Nucleus accumbens (tissue), 56 donors: ENCODE data around the gene REV1.

Experiments
- DNase-seq, 56 donors: peaks; one replicate each; lab custom pipeline; 2025; lab: John Stamatoyannopoulos, UW

Gene REV1

GRCh38 chr2:99404797-99405669, 84.8 kb downstream of the REV1 start:
- no peak for DNase-seq

- no peak for DNase-seq
These were observed 85.6 kb downstream of the REV1 start for GRCh38 chr2:99404039-99404796.

- no peak for DNase-seq
These were observed 86.3 kb downstream of the REV1 start for GRCh38 chr2:99403524-99403923.

GRCh38 chr2:99403084-99403483, 86.7 kb downstream of the REV1 start:
- no peak for DNase-seq

GRCh38 chr2:99401841-99402240, 88.0 kb downstream of the REV1 start:
- DNase-seq = no peak

GRCh38 chr2:99399795-99400194, 90.0 kb downstream of the REV1 start:
- no peak for DNase-seq

- DNase-seq = peak in 1 of 56 donors; percentile 11
These were observed 90.8 kb downstream of the REV1 start for GRCh38 chr2:99399063-99399462.

GRCh38 chr2:99398303-99398702, 91.5 kb downstream of the REV1 start:
- DNase-seq = no peak

GRCh38 chr2:99397266-99397920, 92.4 kb downstream of the REV1 start:
- DNase-seq = peak in 23 of 56 donors; percentile 2 to 66 (median 16)

GRCh38 chr2:99395589-99396130, 94.2 kb downstream of the REV1 start:
- DNase-seq = no peak

- DNase-seq = no peak
These were observed 99.9 kb downstream of the REV1 start for GRCh38 chr2:99389946-99390345.

GRCh38 chr2:99389371-99389770, 100.4 kb downstream of the REV1 start:
- DNase-seq = no peak

- DNase-seq = no peak
These were observed 100.9 kb downstream of the REV1 start for GRCh38 chr2:99388892-99389291.

GRCh38 chr2:99386011-99386410, 103.8 kb downstream of the REV1 start:
- DNase-seq = no peak

- DNase-seq = no peak
These were observed 107.7 kb downstream of the REV1 start for GRCh38 chr2:99382143-99382542.

GRCh38 chr2:99380376-99381010, 109.3 kb downstream of the REV1 start:
- DNase-seq = no peak

GRCh38 chr2:99377879-99378278, 111.9 kb downstream of the REV1 start:
- DNase-seq = no peak

GRCh38 chr2:99376254-99376864, 113.5 kb downstream of the REV1 start:
- DNase-seq = no peak

GRCh38 chr2:99374747-99375146, 115.1 kb downstream of the REV1 start:
- DNase-seq = no peak

- no peak for DNase-seq
These were observed 116.7 kb downstream of the REV1 start for GRCh38 chr2:99373144-99373543.
